Erythroblast (primary cell): ENCODE data around the gene AKAP1.

Source experiments
- GATA1 ChIP-seq: IDR thresholded peaks from 2 replicates; pipeline ENCODE4 v1.6.1; 2011; ENCODE audit warnings: low read depth, mild to moderate bottlenecking, control low read depth, low read length, moderate library complexity
- POLR2A ChIP-seq: IDR thresholded peaks from 2 replicates; pipeline ENCODE4 v1.6.1; 2011; ENCODE audit warnings: mild to moderate bottlenecking, low read length

DNA sequence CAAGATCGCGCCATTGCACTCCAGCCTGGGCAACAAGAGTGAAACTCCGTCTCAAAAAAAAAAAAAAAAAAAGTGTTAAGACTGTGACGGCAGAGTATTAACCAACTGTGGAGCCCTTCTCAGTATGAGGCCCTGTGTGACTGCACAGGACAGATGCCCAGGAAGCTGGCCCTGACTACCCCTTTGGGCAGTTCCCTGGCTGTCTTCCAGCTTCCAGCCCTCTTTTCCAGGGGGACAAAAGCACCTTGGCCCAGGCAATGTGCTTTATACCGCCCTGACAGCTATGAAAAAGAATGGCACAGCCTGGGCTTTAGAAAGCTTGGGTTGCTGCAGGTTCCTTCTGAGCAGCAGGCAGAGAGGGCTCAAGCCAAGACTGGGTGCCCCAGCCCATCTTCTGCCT lies 61.2 kb downstream of the AKAP1 start:
- TF ChIP-seq POLR2A (no peak), GATA1 (no peak)
